ENCODE measurements around the gene ZNF423. TPM values are rescaled to one million over a fixed set of nuclear protein-coding genes. Genes with fewer than 3 reads are reported as not detected.
"Not testable (repeated sequence)": the region's sequence is repeated elsewhere in the genome, so short reads cannot be mapped to it uniquely, and the experiment has no call there.

The ZNF423 gene
- total RNA-seq, 2 donors from 2014 or later = not detected

- H3K36me3 Mint-ChIP-seq (ENCODE audit: insufficient read depth in 2 of 2) = no peaks in the 10 kb centered on the region
- H3K4me1 Mint-ChIP-seq (ENCODE audit: low read depth) = no peaks in the 10 kb centered on the region
- H3K9me3 Mint-ChIP-seq = no peaks in the 10 kb centered on the region
- H3K27ac Mint-ChIP-seq = no peak overlapping the region
- ATAC-seq (replicated peaks in 1 of 2) = no peak
- H3K4me3 Mint-ChIP-seq = no peak overlapping the region
- H3K27me3 Mint-ChIP-seq (ENCODE audit: low read depth) = peaks cover 23% of the 10 kb centered on the region
- no peak for DNase-seq
Measured at GRCh38 chr16:49684696-49685095, 171.2 kb downstream of the ZNF423 start.

- H3K9me3 Mint-ChIP-seq = no peaks in the 10 kb centered on the region
- no peak overlapping the region for H3K4me3 Mint-ChIP-seq
- no peak overlapping the region for H3K27ac Mint-ChIP-seq
- H3K4me1 Mint-ChIP-seq (ENCODE audit: low read depth) = no peaks in the 10 kb centered on the region
- ATAC-seq (replicated peaks in 1 of 2) (no peak), DNase-seq (no peak)
- H3K27me3 Mint-ChIP-seq (ENCODE audit: low read depth) = peaks cover 14% of the 10 kb centered on the region
- no peaks in the 10 kb centered on the region for H3K36me3 Mint-ChIP-seq (ENCODE audit: insufficient read depth in 2 of 2)
Measured at GRCh38 chr16:49682577-49683165, 173.2 kb downstream of the ZNF423 start.

GRCh38 chr16:49681217-49681883, 174.6 kb downstream of the ZNF423 start:
- no peaks in the 10 kb centered on the region for H3K9me3 Mint-ChIP-seq
- H3K27ac Mint-ChIP-seq = no peak overlapping the region
- no peak overlapping the region for H3K4me3 Mint-ChIP-seq
- no peaks in the 10 kb centered on the region for H3K4me1 Mint-ChIP-seq (ENCODE audit: low read depth)
- no peaks in the 10 kb centered on the region for H3K36me3 Mint-ChIP-seq (ENCODE audit: insufficient read depth in 2 of 2)
- no peak for DNase-seq
- H3K27me3 Mint-ChIP-seq (ENCODE audit: low read depth) = peaks cover under 1% of the 10 kb centered on the region
- ATAC-seq (replicated peaks in 1 of 2) = no peak

GRCh38 chr16:49679095-49679494, 176.8 kb downstream of the ZNF423 start:
- no peaks in the 10 kb centered on the region for H3K4me1 Mint-ChIP-seq (ENCODE audit: low read depth)
- H3K27me3 Mint-ChIP-seq (ENCODE audit: low read depth) = no peaks in the 10 kb centered on the region
- ATAC-seq (replicated peaks in 1 of 2) (no peak), DNase-seq (no peak)
- no peak overlapping the region for H3K27ac Mint-ChIP-seq
- no peak overlapping the region for H3K4me3 Mint-ChIP-seq
- no peaks in the 10 kb centered on the region for H3K9me3 Mint-ChIP-seq
- no peaks in the 10 kb centered on the region for H3K36me3 Mint-ChIP-seq (ENCODE audit: insufficient read depth in 2 of 2)

- not testable (repeated sequence) for H3K27ac Mint-ChIP-seq; DNase-seq; H3K36me3 Mint-ChIP-seq (ENCODE audit: insufficient read depth in 2 of 2); H3K4me3 Mint-ChIP-seq; H3K27me3 Mint-ChIP-seq (ENCODE audit: low read depth); H3K9me3 Mint-ChIP-seq; H3K4me1 Mint-ChIP-seq (ENCODE audit: low read depth); ATAC-seq (replicated peaks in 1 of 2)
Measured at GRCh38 chr16:49677661-49678060, 178.3 kb downstream of the ZNF423 start.

- Mint-ChIP-seq H3K36me3 (ENCODE audit: insufficient read depth in 2 of 2) (no peaks in the 10 kb centered on the region), H3K9me3 (no peaks in the 10 kb centered on the region), H3K4me3 (no peak overlapping the region), H3K27ac (no peak overlapping the region), H3K4me1 (ENCODE audit: low read depth) (no peaks in the 10 kb centered on the region), H3K27me3 (ENCODE audit: low read depth) (no peaks in the 10 kb centered on the region)
- ATAC-seq (replicated peaks in 1 of 2) = no peak
- DNase-seq = no peak
Measured at GRCh38 chr16:49675413-49675812, 180.5 kb downstream of the ZNF423 start.

GRCh38 chr16:49674990-49675389, 180.9 kb downstream of the ZNF423 start:
- DNase-seq = no peak
- Mint-ChIP-seq H3K9me3 (no peaks in the 10 kb centered on the region), H3K4me3 (no peak overlapping the region), H3K27me3 (ENCODE audit: low read depth) (no peaks in the 10 kb centered on the region), H3K36me3 (ENCODE audit: insufficient read depth in 2 of 2) (no peaks in the 10 kb centered on the region), H3K4me1 (ENCODE audit: low read depth) (no peaks in the 10 kb centered on the region), H3K27ac (no peak overlapping the region)
- ATAC-seq (replicated peaks in 1 of 2) = no peak

GRCh38 chr16:49674351-49674851, 181.5 kb downstream of the ZNF423 start:
- Mint-ChIP-seq H3K4me1 (ENCODE audit: low read depth) (no peaks in the 10 kb centered on the region), H3K9me3 (no peaks in the 10 kb centered on the region), H3K36me3 (ENCODE audit: insufficient read depth in 2 of 2) (no peaks in the 10 kb centered on the region), H3K27me3 (ENCODE audit: low read depth) (no peaks in the 10 kb centered on the region), H3K4me3 (no peak overlapping the region), H3K27ac (no peak overlapping the region)
- DNase-seq (no peak), ATAC-seq (replicated peaks in 1 of 2) (no peak)

- no peaks in the 10 kb centered on the region for H3K36me3 Mint-ChIP-seq (ENCODE audit: insufficient read depth in 2 of 2)
- no peaks in the 10 kb centered on the region for H3K4me1 Mint-ChIP-seq (ENCODE audit: low read depth)
- H3K27me3 Mint-ChIP-seq (ENCODE audit: low read depth) = no peaks in the 10 kb centered on the region
- H3K9me3 Mint-ChIP-seq = no peaks in the 10 kb centered on the region
- DNase-seq (no peak), ATAC-seq (replicated peaks in 1 of 2) (no peak)
- no peak overlapping the region for H3K4me3 Mint-ChIP-seq
- H3K27ac Mint-ChIP-seq = no peak overlapping the region
Measured at GRCh38 chr16:49673442-49673841, 182.5 kb downstream of the ZNF423 start.

- no peaks in the 10 kb centered on the region for H3K36me3 Mint-ChIP-seq (ENCODE audit: insufficient read depth in 2 of 2)
- DNase-seq = no peak
- no peaks in the 10 kb centered on the region for H3K27me3 Mint-ChIP-seq (ENCODE audit: low read depth)
- H3K4me3 Mint-ChIP-seq = no peak overlapping the region
- H3K27ac Mint-ChIP-seq = no peak overlapping the region
- no peaks in the 10 kb centered on the region for H3K4me1 Mint-ChIP-seq (ENCODE audit: low read depth)
- no peaks in the 10 kb centered on the region for H3K9me3 Mint-ChIP-seq
- no peak for ATAC-seq (replicated peaks in 1 of 2)
Measured at GRCh38 chr16:49672753-49673152, 183.2 kb downstream of the ZNF423 start.

GRCh38 chr16:49671333-49671732, 184.6 kb downstream of the ZNF423 start:
- no peaks in the 10 kb centered on the region for H3K9me3 Mint-ChIP-seq
- H3K4me3 Mint-ChIP-seq = no peak overlapping the region
- no peaks in the 10 kb centered on the region for H3K4me1 Mint-ChIP-seq (ENCODE audit: low read depth)
- DNase-seq (no peak), ATAC-seq (replicated peaks in 1 of 2) (no peak)
- H3K36me3 Mint-ChIP-seq (ENCODE audit: insufficient read depth in 2 of 2) = no peaks in the 10 kb centered on the region
- no peaks in the 10 kb centered on the region for H3K27me3 Mint-ChIP-seq (ENCODE audit: low read depth)
- H3K27ac Mint-ChIP-seq = no peak overlapping the region

- ATAC-seq (replicated peaks in 1 of 2) (no peak), DNase-seq (no peak)
- Mint-ChIP-seq H3K27me3 (ENCODE audit: low read depth) (no peaks in the 10 kb centered on the region), H3K9me3 (no peaks in the 10 kb centered on the region), H3K4me3 (no peak overlapping the region), H3K36me3 (ENCODE audit: insufficient read depth in 2 of 2) (no peaks in the 10 kb centered on the region), H3K27ac (no peak overlapping the region), H3K4me1 (ENCODE audit: low read depth) (no peaks in the 10 kb centered on the region)
Measured at GRCh38 chr16:49670627-49671026, 185.3 kb downstream of the ZNF423 start.

- ATAC-seq (replicated peaks in 1 of 2) (no peak), DNase-seq (no peak)
- no peaks in the 10 kb centered on the region for H3K27me3 Mint-ChIP-seq (ENCODE audit: low read depth)
- H3K4me3 Mint-ChIP-seq = no peak overlapping the region
- no peaks in the 10 kb centered on the region for H3K9me3 Mint-ChIP-seq
- H3K27ac Mint-ChIP-seq = no peak overlapping the region
- H3K36me3 Mint-ChIP-seq (ENCODE audit: insufficient read depth in 2 of 2) = no peaks in the 10 kb centered on the region
- no peaks in the 10 kb centered on the region for H3K4me1 Mint-ChIP-seq (ENCODE audit: low read depth)
Measured at GRCh38 chr16:49665482-49666230, 190.3 kb downstream of the ZNF423 start.

Data from activated T-cell treated with anti-CD3 and anti-CD28 coated beads, Interleukin-2, amount 50 U/mL, for 72 hours (primary cell).